ENCODE data around the gene SHISA6. TPM values are rescaled to one million over a fixed set of nuclear protein-coding genes. Genes with fewer than 3 reads are reported as not detected.

The SHISA6 gene
- polyA plus RNA-seq, 1 of the 3 experiments (the other 2 are of a cell fraction): not detected

DNA sequence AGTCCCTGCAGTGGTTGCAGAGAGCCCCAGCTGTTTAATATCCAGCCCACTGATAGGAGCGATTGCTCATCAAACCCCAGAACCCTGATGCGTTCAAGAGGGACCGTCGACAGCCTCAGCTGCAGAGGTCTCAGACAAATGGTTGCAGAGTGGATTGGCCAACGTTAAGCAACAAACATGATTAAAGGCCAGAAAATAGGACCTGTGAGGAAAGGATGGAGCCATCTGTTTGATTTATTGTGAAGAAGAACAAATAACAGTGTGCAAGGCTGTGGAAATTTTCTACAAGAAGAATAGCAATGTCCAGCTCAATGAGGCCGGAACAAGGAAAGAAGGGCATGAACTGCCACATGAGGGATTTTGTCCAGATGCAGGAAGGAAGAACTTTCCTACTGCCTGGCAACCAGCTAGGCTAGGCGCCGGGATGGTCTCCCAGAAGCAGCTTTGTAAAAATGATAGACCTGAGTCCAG, 218.9 kb downstream of the SHISA6 start (continued):
- TF ChIP-seq NRF1 (IDR thresholded peaks at IDR 0.05; ENCODE audit: low read depth, low read length) (no peak), EZH2phosphoT487 (IDR thresholded peaks at IDR 0.05; ENCODE audit: borderline replicate concordance, low read depth) (no peak), SIN3A (IDR thresholded peaks at IDR 0.05; ENCODE audit: borderline replicate concordance, low read depth, low read length) (no peak), EP300 (IDR thresholded peaks at IDR 0.05; ENCODE audit: borderline replicate concordance in 1 of 2, low read depth in 1 of 2, low read length in 1 of 2) (no peak)

- WGBS (ENCODE audit: low lambda C conversion rate): 63% methylated on average over 1 of the region's 1 CpG
- H3K36me3 ChIP-seq (replicated peaks in 1 of 2; ENCODE audit: control insufficient read depth in 1 of 2, insufficient read depth in 2 of 2, low read length in 1 of 2): no peaks in the 10 kb centered on the region
- no peak overlapping the region for H3K9ac ChIP-seq
- H3K27ac ChIP-seq (ENCODE audit: low read depth in 2 of 2, low read length in 1 of 2): no peak overlapping the region
- no peaks in the 10 kb centered on the region for H3K9me2 ChIP-seq
- no peak overlapping the region for H3K4me2 ChIP-seq
- H3K4me3 ChIP-seq (ENCODE audit: low read depth in 2 of 2, low read length in 1 of 2): no peak overlapping the region
- H4K20me1 ChIP-seq (ENCODE audit: insufficient read depth): no peaks in the 10 kb centered on the region
- ChIA-PET CTCF (interaction anchor here (1.0 to 1.5 kb wide), 2 partner anchors 183 to 585 kb away, joined by 4 to 6 read pairs; no protein-coding TSS in a partner anchor), POLR2A (no interaction called here)
- no peaks in the 10 kb centered on the region for H3K27me3 ChIP-seq (ENCODE audit: insufficient read depth)
- H2AFZ ChIP-seq (ENCODE audit: low read depth): no peak overlapping the region
- no peaks in the 10 kb centered on the region for H3K9me3 ChIP-seq
- no peaks in the 10 kb centered on the region for H3K79me2 ChIP-seq (ENCODE audit: insufficient read depth)
- DNase-seq: no peak
- no peaks in the 10 kb centered on the region for H3K4me1 ChIP-seq (ENCODE audit: control insufficient read depth in 1 of 2, insufficient read depth in 2 of 2, low read depth in 1 of 2, low read length in 1 of 2)
- TF ChIP-seq RAD21 (IDR thresholded peaks at IDR 0.05; ENCODE audit: low read length) (no peak), FOXJ3 (CRISPR knock-in tag; IDR thresholded peaks at IDR 0.05) (no peak), MAX (IDR thresholded peaks at IDR 0.05; ENCODE audit: low read depth) (no peak), GABPA (IDR thresholded peaks at IDR 0.05; ENCODE audit: low read depth) (no peak)
- TF ChIP-seq, protein P1, sequence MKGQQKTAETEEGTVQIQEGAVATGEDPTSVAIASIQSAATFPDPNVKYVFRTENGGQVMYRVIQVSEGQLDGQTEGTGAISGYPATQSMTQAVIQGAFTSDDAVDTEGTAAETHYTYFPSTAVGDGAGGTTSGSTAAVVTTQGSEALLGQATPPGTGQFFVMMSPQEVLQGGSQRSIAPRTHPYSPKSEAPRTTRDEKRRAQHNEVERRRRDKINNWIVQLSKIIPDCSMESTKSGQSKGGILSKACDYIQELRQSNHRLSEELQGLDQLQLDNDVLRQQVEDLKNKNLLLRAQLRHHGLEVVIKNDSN (IDR thresholded peaks at IDR 0.05; ENCODE audit: borderline replicate concordance, low read depth): no peak
- no peaks in the 10 kb centered on the region for H3F3A ChIP-seq (replicated peaks; ENCODE audit: insufficient read depth)
Measured at GRCh38 chr17:11461993-11462548, 221.1 kb downstream of the SHISA6 start.

GRCh38 chr17:11467639-11468038, 226.6 kb downstream of the SHISA6 start:
- POLR2A ChIA-PET: no interaction called here
- H3K79me2 ChIP-seq (ENCODE audit: insufficient read depth): no peaks in the 10 kb centered on the region
- no peaks in the 10 kb centered on the region for H3K9me3 ChIP-seq
- H4K20me1 ChIP-seq (ENCODE audit: insufficient read depth): no peaks in the 10 kb centered on the region
- H3K4me2 ChIP-seq: no peak overlapping the region
- CTCF ChIA-PET: no interaction called here
- 5% methylated on average over 2 of the region's 2 CpGs for WGBS (ENCODE audit: low lambda C conversion rate)
- H3K9me2 ChIP-seq: no peaks in the 10 kb centered on the region
- no peaks in the 10 kb centered on the region for H3K36me3 ChIP-seq (replicated peaks in 1 of 2; ENCODE audit: control insufficient read depth in 1 of 2, insufficient read depth in 2 of 2, low read length in 1 of 2)
- no peak for DNase-seq
- H2AFZ ChIP-seq (ENCODE audit: low read depth): no peak overlapping the region
- H3F3A ChIP-seq (replicated peaks; ENCODE audit: insufficient read depth): no peaks in the 10 kb centered on the region
- no peak overlapping the region for H3K9ac ChIP-seq
- no peak overlapping the region for H3K4me3 ChIP-seq (ENCODE audit: low read depth in 2 of 2, low read length in 1 of 2)
- no peaks in the 10 kb centered on the region for H3K27me3 ChIP-seq (ENCODE audit: insufficient read depth)
- no peaks in the 10 kb centered on the region for H3K4me1 ChIP-seq (ENCODE audit: control insufficient read depth in 1 of 2, insufficient read depth in 2 of 2, low read depth in 1 of 2, low read length in 1 of 2)
- no peak overlapping the region for H3K27ac ChIP-seq (ENCODE audit: low read depth in 2 of 2, low read length in 1 of 2)
- no peak for TF ChIP-seq NFIC (IDR thresholded peaks at IDR 0.05; ENCODE audit: borderline replicate concordance)
- no peak for TF ChIP-seq TCF12 (IDR thresholded peaks at IDR 0.05)
- TF ChIP-seq EZH2phosphoT487 (IDR thresholded peaks at IDR 0.05; ENCODE audit: borderline replicate concordance, low read depth): no peak
- no peak for TF ChIP-seq USF2 (IDR thresholded peaks at IDR 0.05; ENCODE audit: borderline replicate concordance, low read depth, low read length)
- TF ChIP-seq GABPA (IDR thresholded peaks at IDR 0.05; ENCODE audit: low read depth): no peak
- no peak for TF ChIP-seq RFX5 (IDR thresholded peaks at IDR 0.05; ENCODE audit: low read length)
- TF ChIP-seq, protein P1 (IDR thresholded peaks at IDR 0.05; ENCODE audit: borderline replicate concordance, low read depth): no peak
- TF ChIP-seq SMC3 (IDR thresholded peaks at IDR 0.05; ENCODE audit: low read depth, low read length): no peak
- no peak for TF ChIP-seq RCOR1 (IDR thresholded peaks at IDR 0.05; ENCODE audit: low read length)
- no peak for TF ChIP-seq JUND (IDR thresholded peaks at IDR 0.05)
- TF ChIP-seq, protein P2, sequence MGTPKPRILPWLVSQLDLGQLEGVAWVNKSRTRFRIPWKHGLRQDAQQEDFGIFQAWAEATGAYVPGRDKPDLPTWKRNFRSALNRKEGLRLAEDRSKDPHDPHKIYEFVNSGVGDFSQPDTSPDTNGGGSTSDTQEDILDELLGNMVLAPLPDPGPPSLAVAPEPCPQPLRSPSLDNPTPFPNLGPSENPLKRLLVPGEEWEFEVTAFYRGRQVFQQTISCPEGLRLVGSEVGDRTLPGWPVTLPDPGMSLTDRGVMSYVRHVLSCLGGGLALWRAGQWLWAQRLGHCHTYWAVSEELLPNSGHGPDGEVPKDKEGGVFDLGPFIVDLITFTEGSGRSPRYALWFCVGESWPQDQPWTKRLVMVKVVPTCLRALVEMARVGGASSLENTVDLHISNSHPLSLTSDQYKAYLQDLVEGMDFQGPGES (IDR thresholded peaks at IDR 0.05; ENCODE audit: low read depth, low read length): no peak
- TF ChIP-seq GATA2 (CRISPR knock-in tag; IDR thresholded peaks at IDR 0.05): no peak
- no peak for TF ChIP-seq RXRA (IDR thresholded peaks at IDR 0.05; ENCODE audit: borderline replicate concordance, low read depth)
- TF ChIP-seq, protein P3, sequence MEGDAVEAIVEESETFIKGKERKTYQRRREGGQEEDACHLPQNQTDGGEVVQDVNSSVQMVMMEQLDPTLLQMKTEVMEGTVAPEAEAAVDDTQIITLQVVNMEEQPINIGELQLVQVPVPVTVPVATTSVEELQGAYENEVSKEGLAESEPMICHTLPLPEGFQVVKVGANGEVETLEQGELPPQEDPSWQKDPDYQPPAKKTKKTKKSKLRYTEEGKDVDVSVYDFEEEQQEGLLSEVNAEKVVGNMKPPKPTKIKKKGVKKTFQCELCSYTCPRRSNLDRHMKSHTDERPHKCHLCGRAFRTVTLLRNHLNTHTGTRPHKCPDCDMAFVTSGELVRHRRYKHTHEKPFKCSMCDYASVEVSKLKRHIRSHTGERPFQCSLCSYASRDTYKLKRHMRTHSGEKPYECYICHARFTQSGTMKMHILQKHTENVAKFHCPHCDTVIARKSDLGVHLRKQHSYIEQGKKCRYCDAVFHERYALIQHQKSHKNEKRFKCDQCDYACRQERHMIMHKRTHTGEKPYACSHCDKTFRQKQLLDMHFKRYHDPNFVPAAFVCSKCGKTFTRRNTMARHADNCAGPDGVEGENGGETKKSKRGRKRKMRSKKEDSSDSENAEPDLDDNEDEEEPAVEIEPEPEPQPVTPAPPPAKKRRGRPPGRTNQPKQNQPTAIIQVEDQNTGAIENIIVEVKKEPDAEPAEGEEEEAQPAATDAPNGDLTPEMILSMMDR (IDR thresholded peaks at IDR 0.05): no peak
- no peak for TF ChIP-seq FOXJ3 (CRISPR knock-in tag; IDR thresholded peaks at IDR 0.05)

Data from SK-N-SH (cell line).